ENCODE results near the gene NEDD4L. TPM values are rescaled to one million over a fixed set of nuclear protein-coding genes. Genes with fewer than 3 reads are reported as not detected.
A peak's percentile ranks its signal among the peaks of the same experiment; 100 is the strongest.

The NEDD4L gene
- total RNA-seq, 1 experiment from 2014 or later: 108 TPM

DNA sequence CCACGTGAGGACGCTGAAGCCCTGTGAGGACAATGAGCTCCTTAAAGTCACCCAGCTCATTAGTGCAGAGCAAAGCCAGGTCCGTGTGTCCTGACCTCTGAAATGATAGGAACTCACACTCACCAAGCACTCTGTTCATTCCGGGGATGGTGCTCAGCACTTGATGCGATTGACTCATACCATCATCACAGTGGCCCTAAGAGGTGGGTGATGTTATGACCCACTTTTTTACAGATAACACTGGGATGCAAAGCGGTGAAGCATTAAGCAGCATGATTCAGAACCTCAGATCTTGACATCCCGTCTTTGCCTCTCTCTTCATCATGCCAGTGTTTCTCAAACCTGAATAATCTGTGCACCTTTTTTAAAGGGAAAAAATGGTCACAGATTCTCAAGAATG is 350.0 kb downstream of the NEDD4L start:
- intact Hi-C loops (cut with micrococcal nuclease): no loop called here
- no TSS peak for BruUV-seq (replicated peaks)
- no peaks in the 10 kb centered on the region for H3K4me1 Mint-ChIP-seq (ENCODE audit: insufficient read depth, unreplicated experiment)
- TF ChIP-seq, protein P1, sequence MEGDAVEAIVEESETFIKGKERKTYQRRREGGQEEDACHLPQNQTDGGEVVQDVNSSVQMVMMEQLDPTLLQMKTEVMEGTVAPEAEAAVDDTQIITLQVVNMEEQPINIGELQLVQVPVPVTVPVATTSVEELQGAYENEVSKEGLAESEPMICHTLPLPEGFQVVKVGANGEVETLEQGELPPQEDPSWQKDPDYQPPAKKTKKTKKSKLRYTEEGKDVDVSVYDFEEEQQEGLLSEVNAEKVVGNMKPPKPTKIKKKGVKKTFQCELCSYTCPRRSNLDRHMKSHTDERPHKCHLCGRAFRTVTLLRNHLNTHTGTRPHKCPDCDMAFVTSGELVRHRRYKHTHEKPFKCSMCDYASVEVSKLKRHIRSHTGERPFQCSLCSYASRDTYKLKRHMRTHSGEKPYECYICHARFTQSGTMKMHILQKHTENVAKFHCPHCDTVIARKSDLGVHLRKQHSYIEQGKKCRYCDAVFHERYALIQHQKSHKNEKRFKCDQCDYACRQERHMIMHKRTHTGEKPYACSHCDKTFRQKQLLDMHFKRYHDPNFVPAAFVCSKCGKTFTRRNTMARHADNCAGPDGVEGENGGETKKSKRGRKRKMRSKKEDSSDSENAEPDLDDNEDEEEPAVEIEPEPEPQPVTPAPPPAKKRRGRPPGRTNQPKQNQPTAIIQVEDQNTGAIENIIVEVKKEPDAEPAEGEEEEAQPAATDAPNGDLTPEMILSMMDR (IDR thresholded peaks at IDR 0.05; ENCODE audit: unreplicated experiment): no peak
- H3K27ac Mint-ChIP-seq (ENCODE audit: low read depth, unreplicated experiment): no peak overlapping the region
- no peaks in the 10 kb centered on the region for H3K9me3 Mint-ChIP-seq (ENCODE audit: unreplicated experiment)
- POLR2A ChIA-PET: no interaction called here
- H3K36me3 Mint-ChIP-seq (ENCODE audit: insufficient read depth, unreplicated experiment): peaks cover 91% of the 10 kb centered on the region
- H3K4me3 Mint-ChIP-seq (ENCODE audit: unreplicated experiment): no peak overlapping the region
- DNase-seq (ENCODE audit: unreplicated experiment): no peak
- CTCF ChIA-PET: interaction anchor here (0.6 to 1.6 kb wide), 5 partner anchors 9 to 373 kb away, joined by 3 to 4 read pairs (median 3); no protein-coding TSS in a partner anchor
- no peaks in the 10 kb centered on the region for H3K27me3 Mint-ChIP-seq (ENCODE audit: insufficient read depth, unreplicated experiment)

GRCh38 chr18:58394602-58395425 is 350.8 kb downstream of the NEDD4L start:
- no TSS peak for BruUV-seq (replicated peaks)
- Mint-ChIP-seq H3K36me3 (ENCODE audit: insufficient read depth, unreplicated experiment) (peaks cover 90% of the 10 kb centered on the region), H3K4me1 (ENCODE audit: insufficient read depth, unreplicated experiment) (no peaks in the 10 kb centered on the region), H3K4me3 (ENCODE audit: unreplicated experiment) (no peak overlapping the region), H3K9me3 (ENCODE audit: unreplicated experiment) (no peaks in the 10 kb centered on the region), H3K27me3 (ENCODE audit: insufficient read depth, unreplicated experiment) (no peaks in the 10 kb centered on the region), H3K27ac (ENCODE audit: low read depth, unreplicated experiment) (no peak overlapping the region)
- DNase-seq (ENCODE audit: unreplicated experiment): peak; percentile 16
- CTCF ChIA-PET: interaction anchor here (0.7 to 1.7 kb wide), 5 partner anchors 98 to 369 kb away, joined by 3 to 9 read pairs (median 4); no protein-coding TSS in a partner anchor
- POLR2A ChIA-PET: interaction anchor here (1.2 kb wide), 1 partner anchor 19 kb away, joined by 3 read pairs; no protein-coding TSS in a partner anchor
- intact Hi-C loops (cut with micrococcal nuclease): no loop called here
- TF ChIP-seq, protein P1 (IDR thresholded peaks at IDR 0.05; ENCODE audit: unreplicated experiment): no peak

DNA sequence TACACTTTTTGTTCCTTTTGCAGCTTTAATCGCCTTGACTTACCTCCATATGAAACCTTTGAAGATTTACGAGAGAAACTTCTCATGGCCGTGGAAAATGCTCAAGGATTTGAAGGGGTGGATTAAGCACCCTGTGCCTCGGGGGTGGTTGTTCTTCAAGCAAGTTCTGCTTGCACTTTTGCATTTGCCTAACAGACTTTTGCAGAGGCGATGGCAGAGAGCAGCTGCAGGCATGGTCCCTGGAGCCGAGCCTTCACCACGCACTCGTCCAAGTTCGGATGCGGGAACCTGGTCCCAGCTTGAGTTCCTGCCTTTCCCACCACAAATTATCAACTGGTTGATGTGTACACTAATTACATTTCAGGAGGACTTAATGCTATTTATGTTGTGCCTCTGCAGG is 352.1 kb downstream of the NEDD4L start:
- Mint-ChIP-seq H3K4me1 (ENCODE audit: insufficient read depth, unreplicated experiment) (no peaks in the 10 kb centered on the region), H3K4me3 (ENCODE audit: unreplicated experiment) (no peak overlapping the region), H3K36me3 (ENCODE audit: insufficient read depth, unreplicated experiment) (peaks cover 82% of the 10 kb centered on the region), H3K27ac (ENCODE audit: low read depth, unreplicated experiment) (no peak overlapping the region), H3K9me3 (ENCODE audit: unreplicated experiment) (no peaks in the 10 kb centered on the region), H3K27me3 (ENCODE audit: insufficient read depth, unreplicated experiment) (no peaks in the 10 kb centered on the region)
- no peak for DNase-seq (ENCODE audit: unreplicated experiment)
- CTCF ChIA-PET: interaction anchor here (0.7 to 1.7 kb wide), 5 partner anchors 97 to 134 kb away, joined by 3 to 5 read pairs (median 3); no protein-coding TSS in a partner anchor
- intact Hi-C loops (cut with micrococcal nuclease): no loop called here
- TSS peak; percentile 12 for BruUV-seq (replicated peaks)
- POLR2A ChIA-PET: no interaction called here
- TF ChIP-seq, protein P1 (IDR thresholded peaks at IDR 0.05; ENCODE audit: unreplicated experiment): no peak

DNA sequence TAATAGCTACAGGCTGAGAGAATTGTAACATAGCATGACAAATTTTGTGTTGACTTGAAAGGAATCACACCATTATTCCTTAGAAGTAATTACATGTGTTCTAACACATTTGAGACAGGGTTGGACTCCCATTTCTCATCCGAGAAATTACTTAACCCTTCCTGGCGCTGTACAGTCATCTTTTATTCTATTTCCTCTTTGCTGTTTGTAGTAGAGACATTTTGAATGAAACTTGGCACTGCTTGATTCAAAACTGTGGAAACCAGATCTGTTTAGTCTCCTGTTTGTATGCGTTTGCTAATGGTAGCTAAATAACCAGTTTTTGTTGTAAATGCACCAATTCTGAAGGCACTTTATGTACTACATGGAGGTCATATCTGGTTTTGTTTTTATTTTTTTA is 352.9 kb downstream of the NEDD4L start:
- POLR2A ChIA-PET: no interaction called here
- Mint-ChIP-seq H3K36me3 (ENCODE audit: insufficient read depth, unreplicated experiment) (peaks cover 74% of the 10 kb centered on the region), H3K4me1 (ENCODE audit: insufficient read depth, unreplicated experiment) (no peaks in the 10 kb centered on the region)

More for the DNA sequence above, 352.9 kb downstream of the NEDD4L start:
- no TSS peak for BruUV-seq (replicated peaks)
- H3K27ac Mint-ChIP-seq (ENCODE audit: low read depth, unreplicated experiment): no peak overlapping the region
- TF ChIP-seq, protein P1 (IDR thresholded peaks at IDR 0.05; ENCODE audit: unreplicated experiment): no peak
- intact Hi-C loops (cut with micrococcal nuclease): no loop called here
- H3K9me3 Mint-ChIP-seq (ENCODE audit: unreplicated experiment): no peaks in the 10 kb centered on the region
- H3K27me3 Mint-ChIP-seq (ENCODE audit: insufficient read depth, unreplicated experiment): no peaks in the 10 kb centered on the region
- no peak overlapping the region for H3K4me3 Mint-ChIP-seq (ENCODE audit: unreplicated experiment)
- CTCF ChIA-PET: interaction anchor here (0.6 to 0.7 kb wide), 2 partner anchors 70 to 722 kb away, joined by 4 read pairs; no protein-coding TSS in a partner anchor
- DNase-seq (ENCODE audit: unreplicated experiment): no peak

All from MCF 10A (cell line).